Heart left ventricle (tissue), 16 donors: Measurements from ENCODE around the gene UNC45A. TPM values are rescaled to one million over a fixed set of nuclear protein-coding genes. Genes with fewer than 3 reads are reported as not detected.

Experiments used
- ATAC-seq, 4 donors: fragments of 200-7000 bp; cut with Tn5 transposase; one replicate each; pipeline ENCODE4 v1.9.1; 2020 to 2022; ENCODE audit warnings: moderate library complexity in 4 of 4, mild to moderate bottlenecking in 3 of 4, moderate number of reproducible peaks in 1 of 4
- DNase-seq, 5 donors: peaks; one replicate each; pipeline ENCODE4 v3.0.0-alpha.2; 2020
- H3K27ac ChIP-seq, 12 donors: fragments of 200-600 bp; sonication (generic) in 4 of 12; one replicate each; pipeline versions ENCODE4 v1.5.0 to v1.8.0; 2016 to 2022; ENCODE audit warnings: mild to moderate bottlenecking in 2 of 12
- H3K27me3 ChIP-seq, 9 donors: fragments of 200-600 bp; sonication (generic) in 2 of 9; one replicate each; pipeline versions ENCODE4 v1.5.1 to v1.8.0; 2016 to 2022; ENCODE audit warnings: mild to moderate bottlenecking in 3 of 9
- H3K36me3 ChIP-seq, 9 donors: fragments of 200-600 bp; sonication (generic) in 2 of 9; one replicate each; pipeline versions ENCODE4 v1.5.0 to v1.8.0; 2018 to 2022; ENCODE audit warnings: mild to moderate bottlenecking in 2 of 9
- H3K4me1 ChIP-seq, 12 donors: fragments of 200-600 bp; sonication (generic) in 4 of 12; one replicate each; pipeline versions ENCODE4 v1.5.0 to v1.8.0; 2016 to 2022; ENCODE audit warnings: mild to moderate bottlenecking in 3 of 12
- H3K4me3 ChIP-seq, 12 donors: fragments of 200-600 bp; sonication (generic) in 4 of 12; one replicate each; pipeline versions ENCODE4 v1.5.0 to v1.8.0; 2017 to 2022; ENCODE audit warnings: mild to moderate bottlenecking in 9 of 12, moderate library complexity in 4 of 12
- H3K9me3 ChIP-seq, 12 donors: fragments of 200-600 bp; sonication (generic) in 4 of 12; one replicate each; pipeline versions ENCODE4 v1.5.0 to v1.8.0; 2016 to 2022; ENCODE audit warnings: mild to moderate bottlenecking in 1 of 12
- CTCF ChIP-seq, 12 donors: fragments of 200-600 bp; sonication (generic) in 4 of 12; IDR thresholded peaks; one replicate each; pipeline versions ENCODE4 v1.5.0 to v1.8.0; 2018 to 2022; ENCODE audit warnings: antibody characterized with exemption in 12 of 12, mild to moderate bottlenecking in 5 of 12
- POLR2A ChIP-seq, 2 donors: fragments of 450-650 bp; IDR thresholded peaks; one replicate each; pipeline ENCODE4 v1.6.1; 2017; ENCODE audit warnings: antibody characterized with exemption in 2 of 2, mild to moderate bottlenecking in 2 of 2, moderate library complexity in 2 of 2
- WGBS, 4 donors: extraction: QIAGEN DNeasy Blood & Tissue Kit in 2 of 4; methylation state at CpG; one replicate each; pipeline versions ENCODE4 v1.1.5 to v1.1.7; 2013 to 2018; 5-methylcytosine and 5-hydroxymethylcytosine counted together
- intact Hi-C, 10 donors: fragments of 100-400 bp; cut with DNase I; formaldehyde crosslinking; loops; one replicate each; pipeline versions ENCODE4 v1.11.1 to v1.14.2; 2022
- polyA plus RNA-seq, 2 donors: library from polyadenylated mRNA; stranded (reverse); fragments of 200-250 nt; gene quantifications; one replicate each; pipeline ENCODE4 v1.2.3, GENCODE V29; 2013
- total RNA-seq, 9 donors: library from RNA; depleted of rRNA in 2 of 9; stranded (reverse); fragments of >200 nt in 2 of 9; fragmentation: NEBNext Ultra II Directional in 3 of 9; extraction: Animal tissue kit (Norgen Biotek cat#: 25700) in 3 of 9; gene quantifications; one replicate each; pipeline versions ENCODE4 v1.1.0 to v1.2.4, GENCODE V29; 2016 to 2023
- donor health status: ischemic (EF 13 %, LVEDD 7.1; RV severe dilation, severe dysfunction).
- donor health status: healthy with polysubstance abuse.
- donor health status: DM: no; HTN: yes; CAD: no.
- donor health status: DM: no; HTN: no; CAD: no.
- donor health status: ischemic (EF 25% LVEDD 6.9; RV normal size, moderate dysfunction).
- donor health status: ischemic (EF 25% LVEDD 5.7; RV mildly dilated, moderate dysfunction).
- donor health status: healthy.
- donor health status: DM: yes; HTN: yes; CAD: no.
- donor health status: ischemic (EF 35%, LVEDD 5.7; RV mildly dilated, moderate dysfunction).
- donor health status: nonischemic (EF 11% LVEDD 7.7; RV severe dilation, severe dysfunction).
- donor health status: DM: yes; HTN: yes; CAD: no.
- donor health status: PGD.
- donor health status: ischemic (EF 29% LVEDD 5.4; RV normal size, mild dysfunction).
- donor health status: nonischemic (EF 23%, LVEDD 6.1; RV moderate dilation, normal function).

The UNC45A gene
- total and polyA plus RNA-seq, 11 donors, result 12.0 to 34.0 (median 21.9) TPM

- intact Hi-C loops, result no loop called here
- ATAC-seq (no peak), DNase-seq (no peak)
- Histone ChIP-seq H3K9me3 (no peaks in the 10 kb centered on the region), H3K27me3 (no peaks in the 10 kb centered on the region), H3K4me3 (no peak overlapping the region), H3K4me1 (no peaks in the 10 kb centered on the region), H3K27ac (no peak overlapping the region), H3K36me3 (peaks cover 4 to 100% (median 97%) of the 10 kb centered on the region in 9 donors)
- TF ChIP-seq POLR2A (IDR thresholded peaks at IDR 0.05) (no peak), CTCF (IDR thresholded peaks at IDR 0.05) (no peak)
- WGBS, 4 donors, result 84 to 90% (median 88%) methylated on average over 8 of the region's 8 CpGs
These were observed 12.0 kb downstream of the UNC45A start for GRCh38 chr15:90946941-90947576.

GRCh38 chr15:90947577-90948357 is 12.7 kb downstream of the UNC45A start:
- no peaks in the 10 kb centered on the region for H3K27me3 ChIP-seq
- WGBS, 4 donors, result 87 to 96% (median 91%) methylated on average over 15 to 18 of the region's 18 CpGs
- no peak overlapping the region for H3K4me3 ChIP-seq
- H3K9me3 ChIP-seq, result no peaks in the 10 kb centered on the region
- DNase-seq (no peak), ATAC-seq (peak in 1 of 4 donors; percentile 5)
- H3K4me1 ChIP-seq, result no peaks in the 10 kb centered on the region
- H3K27ac ChIP-seq, result no peak overlapping the region
- no peak for TF ChIP-seq CTCF (IDR thresholded peaks at IDR 0.05)
- no peak for TF ChIP-seq POLR2A (IDR thresholded peaks at IDR 0.05)
- H3K36me3 ChIP-seq, result peaks cover 4 to 100% (median 97%) of the 10 kb centered on the region in 9 donors
- intact Hi-C loops, result no loop called here

GRCh38 chr15:90948506-90948905 is 13.4 kb downstream of the UNC45A start:
- Histone ChIP-seq H3K4me3 (no peak overlapping the region), H3K4me1 (no peaks in the 10 kb centered on the region), H3K27ac (no peak overlapping the region), H3K36me3 (peaks cover 4 to 100% (median 97%) of the 10 kb centered on the region in 9 donors), H3K27me3 (no peaks in the 10 kb centered on the region), H3K9me3 (no peaks in the 10 kb centered on the region)
- no peak for ATAC-seq
- 91 to 98% (median 93%) methylated on average over 4 to 8 of the region's 8 CpGs for WGBS, 4 donors
- intact Hi-C loops, result no loop called here
- DNase-seq, result no peak
- no peak for TF ChIP-seq CTCF (IDR thresholded peaks at IDR 0.05)

GRCh38 chr15:90949979-90950675 is 15.0 kb downstream of the UNC45A start:
- peaks cover 0 to 7% (median under 1%) of the 10 kb centered on the region in 12 donors for H3K4me1 ChIP-seq
- no peaks in the 10 kb centered on the region for H3K9me3 ChIP-seq
- DNase-seq, result no peak
- H3K36me3 ChIP-seq, result peaks cover 4 to 88% (median 83%) of the 10 kb centered on the region in 9 donors
- ATAC-seq, result no peak
- H3K27me3 ChIP-seq, result no peaks in the 10 kb centered on the region
- intact Hi-C loops, result loop anchor here in 2 of 10 donors (10.0 kb wide), 2 partner anchors 75 to 315 kb away; partner anchors contain the start of gene VPS33B (in 1 of the 2)
- WGBS, 4 donors, result 92 to 94% (median 93%) methylated on average over 9 to 23 of the region's 23 CpGs
- no peak overlapping the region for H3K4me3 ChIP-seq
- H3K27ac ChIP-seq, result no peak overlapping the region
- TF ChIP-seq CTCF (IDR thresholded peaks at IDR 0.05) (no peak), POLR2A (IDR thresholded peaks at IDR 0.05) (no peak)
